SK-N-SH treated with all-trans-retinoic acid at 6 μM for 48 hours (cell line): ENCODE data around the gene OIT3.

Experiments
- CREB5 ChIP-seq: fragments of 250-450 bp; sonication (Bioruptor Pico); IDR thresholded peaks from 2 replicates; pipeline ENCODE4 v1.5.1; 2020; ENCODE audit warnings: low read depth, mild to moderate bottlenecking, moderate library complexity
- GLIS3 ChIP-seq: fragments of 250-450 bp; sonication (Bioruptor Pico); IDR thresholded peaks from 2 replicates; pipeline ENCODE4 v1.5.0; 2020; ENCODE audit warnings: mild to moderate bottlenecking, moderate library complexity
- SNAI2 ChIP-seq: fragments of 250-450 bp; sonication (Bioruptor Pico); IDR thresholded peaks from 2 replicates; pipeline ENCODE4 v1.5.0; 2020; ENCODE audit warnings: mild to moderate bottlenecking, moderate library complexity
- ZNF8 ChIP-seq: fragments of 450-650 bp; formaldehyde crosslinking; IDR thresholded peaks from 2 replicates; pipeline ENCODE4 v1.5.0; 2020; ENCODE audit warnings: mild to moderate bottlenecking, moderate library complexity

GRCh38 chr10:72925951-72926465, 32.5 kb downstream of the OIT3 start:
- TF ChIP-seq GLIS3 (CRISPR knock-in tag): no peak
- TF ChIP-seq SNAI2 (CRISPR knock-in tag): no peak
- TF ChIP-seq CREB5 (CRISPR knock-in tag): no peak
- no peak for TF ChIP-seq ZNF8
